Urothelium cell line (cell line): ENCODE results near the gene NRP1.

Experiments
- DNase-seq: peaks from one replicate; pipeline ENCODE4 v3.0.0; 2011; ENCODE audit warnings: low spot score, mixed read lengths
- FAIRE-seq: peaks from 2 replicates; lab custom pipeline; 2011; peaks lifted over from hg19 to GRCh38; lab: Jason Lieb, UNC

The NRP1 gene

GRCh38 chr10:33350041-33350440 lies 15.6 kb upstream of the NRP1 start:
- FAIRE-seq (no peak), DNase-seq (no peak)

GRCh38 chr10:33349268-33349667 lies 14.8 kb upstream of the NRP1 start:
- DNase-seq = no peak
- no peak for FAIRE-seq

GRCh38 chr10:33347211-33347610 lies 12.7 kb upstream of the NRP1 start:
- FAIRE-seq (no peak), DNase-seq (no peak)

- no peak for FAIRE-seq
- no peak for DNase-seq
Observed at GRCh38 chr10:33345236-33345635, 10.8 kb upstream of the NRP1 start.

GRCh38 chr10:33344676-33345075 lies 10.2 kb upstream of the NRP1 start:
- DNase-seq (no peak), FAIRE-seq (no peak)

GRCh38 chr10:33341637-33342036 lies 7.2 kb upstream of the NRP1 start:
- no peak for FAIRE-seq
- DNase-seq = no peak

GRCh38 chr10:33337326-33337957 lies 3.0 kb upstream of the NRP1 start:
- FAIRE-seq (no peak), DNase-seq (peak; percentile 18)

- FAIRE-seq (no peak), DNase-seq (peak; percentile 17)
Observed at GRCh38 chr10:33336582-33337325, 2.3 kb upstream of the NRP1 start.

GRCh38 chr10:33335801-33336581 lies 1.5 kb upstream of the NRP1 start:
- FAIRE-seq (no peak), DNase-seq (peak; percentile 30)

GRCh38 chr10:33335551-33335800 lies 1.0 kb upstream of the NRP1 start:
- FAIRE-seq (no peak), DNase-seq (peak; percentile 21)

- FAIRE-seq (no peak), DNase-seq (peak; percentile 66)
Observed at GRCh38 chr10:33334805-33335550, 511 bp upstream of the NRP1 start.

GRCh38 chr10:33333260-33334101 lies 986 bp downstream of the NRP1 start:
- DNase-seq = peak; percentile 25
- FAIRE-seq = no peak

- no peak for DNase-seq
- FAIRE-seq = no peak
Observed at GRCh38 chr10:33332183-33333065, 2.0 kb downstream of the NRP1 start.

GRCh38 chr10:33331379-33331694 lies 3.1 kb downstream of the NRP1 start:
- FAIRE-seq (no peak), DNase-seq (no peak)

- DNase-seq = peak; percentile 71
- peak; percentile 98 for FAIRE-seq
Observed at GRCh38 chr10:33330543-33331378, 3.7 kb downstream of the NRP1 start.

- no peak for DNase-seq
- FAIRE-seq = no peak
Observed at GRCh38 chr10:33329178-33329577, 5.3 kb downstream of the NRP1 start.

- DNase-seq (no peak), FAIRE-seq (no peak)
Observed at GRCh38 chr10:33328253-33328652, 6.2 kb downstream of the NRP1 start.

GRCh38 chr10:33327751-33328150 lies 6.7 kb downstream of the NRP1 start:
- DNase-seq (no peak), FAIRE-seq (no peak)

GRCh38 chr10:33326933-33327332 lies 7.5 kb downstream of the NRP1 start:
- no peak for FAIRE-seq
- no peak for DNase-seq
